Upper lobe of left lung (tissue), 6 donors: ENCODE measurements around the gene TSSK2. TPM values are rescaled to one million over a fixed set of nuclear protein-coding genes. Genes with fewer than 3 reads are reported as not detected.
A peak's percentile ranks its signal among the peaks of the same experiment; 100 is the strongest.

ENCODE experiments used
- ATAC-seq, 2 donors: fragments of 200-7000 bp; cut with Tn5 transposase; one replicate each; pipeline ENCODE4 v1.9.1; 2022; ENCODE audit warnings: mild to moderate bottlenecking in 2 of 2, moderate library complexity in 2 of 2; ENCODE audit not compliant: low FRiP score in 2 of 2
- DNase-seq, 2 donors: peaks; one replicate each; pipeline ENCODE4 v3.0.0-alpha.2; 2019 to 2020
- H3K27ac ChIP-seq, 4 donors: fragments of 200-600 bp; sonication (generic); one replicate each; pipeline ENCODE4 v1.5.1; 2016 to 2019
- H3K27me3 ChIP-seq, 4 donors: fragments of 200-600 bp; sonication (generic); one replicate each; pipeline ENCODE4 v1.5.1; 2017 to 2019
- H3K36me3 ChIP-seq, 4 donors: fragments of 200-600 bp; sonication (generic); one replicate each; pipeline ENCODE4 v1.5.1; 2016 to 2019
- H3K4me1 ChIP-seq, 4 donors: fragments of 200-600 bp; sonication (generic); one replicate each; pipeline ENCODE4 v1.5.1; 2018 to 2019
- H3K4me3 ChIP-seq, 4 donors: fragments of 200-600 bp; sonication (generic); one replicate each; pipeline ENCODE4 v1.5.1; 2017 to 2019; ENCODE audit warnings: mild to moderate bottlenecking in 2 of 4, moderate library complexity in 1 of 4
- H3K9me3 ChIP-seq, 4 donors: fragments of 200-600 bp; sonication (generic); one replicate each; pipeline ENCODE4 v1.5.1; 2018 to 2019
- EP300 ChIP-seq, 4 donors: sonication (generic); formaldehyde crosslinking; IDR thresholded peaks; one replicate each; pipeline ENCODE4 v1.5.1; 2017; ENCODE audit warnings: antibody characterized with exemption in 4 of 4, control low read depth in 2 of 4
- POLR2A ChIP-seq, 4 donors: fragments of 450-650 bp; IDR thresholded peaks; one replicate each; pipeline ENCODE4 v1.5.1; 2016 to 2017; ENCODE audit warnings: antibody characterized with exemption in 4 of 4, mild to moderate bottlenecking in 2 of 4
- POLR2AphosphoS5 ChIP-seq, 2 donors: sonication (generic); formaldehyde crosslinking; IDR thresholded peaks; one replicate each; pipeline ENCODE4 v1.5.1; 2017; ENCODE audit warnings: antibody characterized with exemption in 2 of 2
- WGBS, 2 donors: methylation state at CpG; one replicate each; pipeline ENCODE4 v1.1.5; 2017 to 2018; 5-methylcytosine and 5-hydroxymethylcytosine counted together
- total RNA-seq, 6 donors: library from RNA; depleted of rRNA in 4 of 6; stranded (reverse); fragments of >200 nt in 4 of 6; gene quantifications; one replicate each; pipeline versions ENCODE4 v1.1.0 to v1.2.1, GENCODE V29; 2016 to 2021
- TF ChIP-seq, protein P1 (sequence below), 6 experiments: fragments of 450-650 bp in 4 of 6; fragments of 200-600 bp in 2 of 6; sonication (generic) in 2 of 6; IDR thresholded peaks; one replicate each; pipeline ENCODE4 v1.5.1; 2016 to 2019; ENCODE audit warnings: antibody characterized with exemption in 6 of 6
- donor health status: DM: no; HTN: no; CAD: no; lungs with moderate emphysema.
- donor health status: DM: no; HTN: yes; CAD: no; lungs with severe emphysema.

TSSK2 gene
- total RNA-seq, 6 donors from 2014 or later = not detected

DNA sequence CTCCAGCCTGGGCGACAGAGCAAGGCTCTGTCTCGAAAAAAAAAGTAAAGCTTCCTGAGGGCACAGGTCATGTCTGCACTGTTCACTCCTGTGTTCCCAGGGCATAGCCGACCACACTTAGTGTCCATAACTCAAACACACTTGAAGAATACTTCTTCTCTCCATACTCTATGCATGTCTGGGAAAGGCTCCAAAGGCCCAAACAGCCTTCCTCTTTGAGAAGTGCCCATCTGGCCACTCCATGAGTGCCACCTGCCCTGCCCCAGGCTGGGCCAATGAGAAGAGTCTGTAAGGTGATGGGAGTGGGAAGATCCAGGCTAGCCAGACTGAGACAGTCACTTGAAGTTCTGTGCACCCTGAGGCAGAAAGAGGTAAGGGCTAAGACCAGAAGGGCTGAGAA lies 33.6 kb upstream of the TSSK2 start:
- Histone ChIP-seq H3K9me3 (no peaks in the 10 kb centered on the region), H3K4me1 (peaks cover 6 to 26% (median 16%) of the 10 kb centered on the region in 4 donors), H3K4me3 (no peak overlapping the region), H3K27me3 (no peaks in the 10 kb centered on the region), H3K27ac (peak overlapping the region in 3 of 4 donors; percentile 39 to 73 (median 68)), H3K36me3 (peaks cover 0 to 18% (median 0%) of the 10 kb centered on the region in 4 donors)
- ATAC-seq (peak; percentile 39 to 46), DNase-seq (peak in 1 of 2 donors; percentile 46)
- WGBS, 2 donors = 43 to 55% methylated on average over 3 of the region's 3 CpGs
- TF ChIP-seq EP300 (IDR thresholded peaks at IDR 0.05) (no peak), POLR2A (IDR thresholded peaks at IDR 0.05) (no peak), POLR2AphosphoS5 (IDR thresholded peaks at IDR 0.05) (no peak)
- TF ChIP-seq, protein P1, sequence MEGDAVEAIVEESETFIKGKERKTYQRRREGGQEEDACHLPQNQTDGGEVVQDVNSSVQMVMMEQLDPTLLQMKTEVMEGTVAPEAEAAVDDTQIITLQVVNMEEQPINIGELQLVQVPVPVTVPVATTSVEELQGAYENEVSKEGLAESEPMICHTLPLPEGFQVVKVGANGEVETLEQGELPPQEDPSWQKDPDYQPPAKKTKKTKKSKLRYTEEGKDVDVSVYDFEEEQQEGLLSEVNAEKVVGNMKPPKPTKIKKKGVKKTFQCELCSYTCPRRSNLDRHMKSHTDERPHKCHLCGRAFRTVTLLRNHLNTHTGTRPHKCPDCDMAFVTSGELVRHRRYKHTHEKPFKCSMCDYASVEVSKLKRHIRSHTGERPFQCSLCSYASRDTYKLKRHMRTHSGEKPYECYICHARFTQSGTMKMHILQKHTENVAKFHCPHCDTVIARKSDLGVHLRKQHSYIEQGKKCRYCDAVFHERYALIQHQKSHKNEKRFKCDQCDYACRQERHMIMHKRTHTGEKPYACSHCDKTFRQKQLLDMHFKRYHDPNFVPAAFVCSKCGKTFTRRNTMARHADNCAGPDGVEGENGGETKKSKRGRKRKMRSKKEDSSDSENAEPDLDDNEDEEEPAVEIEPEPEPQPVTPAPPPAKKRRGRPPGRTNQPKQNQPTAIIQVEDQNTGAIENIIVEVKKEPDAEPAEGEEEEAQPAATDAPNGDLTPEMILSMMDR (IDR thresholded peaks at IDR 0.05) = no peak

DNA sequence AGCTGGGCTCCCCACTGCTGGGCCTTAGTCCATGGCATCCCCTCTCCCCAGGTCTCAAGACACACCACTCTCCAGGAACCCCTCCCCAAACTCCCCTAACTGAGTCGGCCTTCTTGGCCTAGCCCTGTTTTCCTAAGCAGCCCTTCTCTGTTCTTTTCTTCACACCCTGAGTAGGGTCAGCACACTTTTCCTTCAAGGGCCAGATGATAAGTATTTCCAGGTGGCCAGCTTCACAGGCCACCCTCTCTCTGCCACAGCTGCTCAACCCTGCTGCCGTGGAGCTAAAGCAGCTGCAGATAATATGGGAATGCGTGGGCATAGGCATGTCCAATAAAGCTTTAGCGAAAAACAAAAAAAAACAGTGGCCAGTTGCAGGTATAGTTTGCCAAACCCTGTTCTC lies 33.0 kb upstream of the TSSK2 start:
- H3K4me3 ChIP-seq = no peak overlapping the region
- H3K9me3 ChIP-seq = no peaks in the 10 kb centered on the region
- no peak for DNase-seq
- peaks cover 0 to 18% (median 0%) of the 10 kb centered on the region in 4 donors for H3K36me3 ChIP-seq
- peak in 1 of 2 donors; percentile 42 for ATAC-seq
- TF ChIP-seq EP300 (IDR thresholded peaks at IDR 0.05) (no peak), POLR2AphosphoS5 (IDR thresholded peaks at IDR 0.05) (peak in 1 of 2 donors; percentile 23), POLR2A (IDR thresholded peaks at IDR 0.05) (no peak)
- no peaks in the 10 kb centered on the region for H3K27me3 ChIP-seq
- WGBS, 2 donors = 67 to 69% methylated on average over 4 of the region's 4 CpGs
- peak overlapping the region in 3 of 4 donors; percentile 39 to 73 (median 68) for H3K27ac ChIP-seq
- peaks cover 6 to 26% (median 16%) of the 10 kb centered on the region in 4 donors for H3K4me1 ChIP-seq

DNA sequence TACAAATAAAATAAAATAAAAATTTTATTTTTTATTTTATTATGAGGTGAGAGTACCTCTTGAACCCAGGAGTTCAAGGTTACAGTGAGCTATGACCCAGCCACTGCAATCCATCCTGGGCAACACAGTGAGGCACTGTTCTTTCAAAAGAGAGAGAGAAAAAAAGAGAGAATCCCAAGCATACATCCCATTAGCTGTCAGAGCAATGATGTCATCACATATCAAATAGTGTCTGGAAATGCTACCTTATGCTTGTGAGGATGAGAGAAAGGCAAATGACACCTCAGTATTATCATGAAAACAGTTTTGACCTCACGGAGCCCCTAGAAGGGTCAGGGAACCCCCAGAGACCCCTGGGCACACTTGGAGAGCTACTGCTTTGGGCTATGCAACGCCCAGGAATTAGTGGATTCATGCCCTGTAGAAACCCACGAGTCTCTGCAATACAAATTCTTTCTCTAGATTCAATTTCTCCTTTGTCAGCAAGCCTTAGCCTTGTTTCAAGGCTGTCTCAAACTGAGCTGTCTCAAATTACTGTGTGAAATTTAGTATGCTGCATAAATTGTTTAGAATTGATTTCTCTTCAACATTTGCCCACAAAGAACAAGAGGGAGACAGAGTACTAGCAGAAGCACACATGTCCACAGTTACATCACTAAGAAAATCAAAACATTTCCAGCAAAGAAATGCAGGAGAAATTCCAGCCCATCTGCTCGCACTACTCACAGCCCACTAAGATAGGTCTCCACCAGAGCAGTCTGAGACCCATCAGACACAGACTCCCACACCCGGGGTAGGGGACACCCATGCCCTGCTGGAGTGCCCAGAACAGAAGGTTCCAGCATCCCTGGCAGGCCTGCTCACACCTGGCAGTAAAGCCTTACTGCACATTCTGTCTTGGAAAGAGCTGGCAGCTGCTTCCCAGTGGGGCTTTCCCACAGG lies 27.0 kb upstream of the TSSK2 start:
- Histone ChIP-seq H3K9me3 (no peaks in the 10 kb centered on the region), H3K4me1 (peaks cover 30 to 38% (median 35%) of the 10 kb centered on the region in 4 donors), H3K27me3 (no peaks in the 10 kb centered on the region), H3K36me3 (no peaks in the 10 kb centered on the region), H3K27ac (peak overlapping the region in 2 of 4 donors; percentile 7 to 28), H3K4me3 (no peak overlapping the region)
- 79 to 84% methylated on average over 4 to 5 of the region's 5 CpGs for WGBS, 2 donors
- ATAC-seq (peak in 1 of 2 donors; percentile 18), DNase-seq (no peak)
- TF ChIP-seq POLR2A (IDR thresholded peaks at IDR 0.05) (no peak), POLR2AphosphoS5 (IDR thresholded peaks at IDR 0.05) (no peak), EP300 (IDR thresholded peaks at IDR 0.05) (no peak)
- TF ChIP-seq, protein P1 (IDR thresholded peaks at IDR 0.05) = no peak

DNA sequence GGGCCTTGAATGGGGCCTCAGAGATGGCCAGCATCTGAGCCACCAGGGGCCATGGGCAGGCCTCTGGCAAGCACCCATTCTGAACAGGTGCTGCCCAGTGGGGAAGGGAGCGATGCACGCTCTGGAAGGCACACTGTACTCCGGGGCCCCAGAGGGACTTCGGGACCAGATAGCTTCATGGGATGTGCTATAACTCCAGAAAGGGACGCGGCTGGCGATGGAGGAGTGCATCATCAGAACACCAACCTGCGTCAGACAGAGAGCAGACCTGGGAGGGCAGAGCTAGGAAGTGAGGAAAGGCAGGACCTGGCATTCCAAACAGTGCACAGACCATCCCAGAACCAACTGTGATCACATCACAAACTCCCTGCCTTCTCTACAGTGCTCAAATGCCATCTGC lies 25.7 kb upstream of the TSSK2 start:
- DNase-seq = no peak
- no peaks in the 10 kb centered on the region for H3K36me3 ChIP-seq
- ATAC-seq = no peak
- peaks cover 42 to 50% (median 46%) of the 10 kb centered on the region in 4 donors for H3K4me1 ChIP-seq
- no peak overlapping the region for H3K4me3 ChIP-seq
- TF ChIP-seq, protein P1 (IDR thresholded peaks at IDR 0.05) = no peak
- TF ChIP-seq POLR2AphosphoS5 (IDR thresholded peaks at IDR 0.05) (no peak), EP300 (IDR thresholded peaks at IDR 0.05) (no peak), POLR2A (IDR thresholded peaks at IDR 0.05) (no peak)
- H3K27me3 ChIP-seq = no peaks in the 10 kb centered on the region
- H3K27ac ChIP-seq = peak overlapping the region in 2 of 4 donors; percentile 4 to 14
- WGBS, 2 donors = 93 to 99% methylated on average over 8 of the region's 8 CpGs
- H3K9me3 ChIP-seq = no peaks in the 10 kb centered on the region
